C4-2B (cell line): ENCODE measurements around the gene SLC22A4.

Source experiments
- CTCF ChIP-seq: fragments of 450-650 bp; conservative IDR thresholded peaks from 2 replicates; pipeline ENCODE4 v1.5.1; 2017; ENCODE audit warnings: mild to moderate bottlenecking
- ZFX ChIP-seq: fragments of 450-650 bp; IDR thresholded peaks from 2 replicates; pipeline ENCODE4 v1.6.1; 2017

- no peak for TF ChIP-seq CTCF
- no peak for TF ChIP-seq ZFX
These were observed 95.5 kb downstream of the SLC22A4 start for GRCh38 chr5:132389585-132390286.
